ENCODE results near the gene EXOC3L1.

Gene EXOC3L1

DNA sequence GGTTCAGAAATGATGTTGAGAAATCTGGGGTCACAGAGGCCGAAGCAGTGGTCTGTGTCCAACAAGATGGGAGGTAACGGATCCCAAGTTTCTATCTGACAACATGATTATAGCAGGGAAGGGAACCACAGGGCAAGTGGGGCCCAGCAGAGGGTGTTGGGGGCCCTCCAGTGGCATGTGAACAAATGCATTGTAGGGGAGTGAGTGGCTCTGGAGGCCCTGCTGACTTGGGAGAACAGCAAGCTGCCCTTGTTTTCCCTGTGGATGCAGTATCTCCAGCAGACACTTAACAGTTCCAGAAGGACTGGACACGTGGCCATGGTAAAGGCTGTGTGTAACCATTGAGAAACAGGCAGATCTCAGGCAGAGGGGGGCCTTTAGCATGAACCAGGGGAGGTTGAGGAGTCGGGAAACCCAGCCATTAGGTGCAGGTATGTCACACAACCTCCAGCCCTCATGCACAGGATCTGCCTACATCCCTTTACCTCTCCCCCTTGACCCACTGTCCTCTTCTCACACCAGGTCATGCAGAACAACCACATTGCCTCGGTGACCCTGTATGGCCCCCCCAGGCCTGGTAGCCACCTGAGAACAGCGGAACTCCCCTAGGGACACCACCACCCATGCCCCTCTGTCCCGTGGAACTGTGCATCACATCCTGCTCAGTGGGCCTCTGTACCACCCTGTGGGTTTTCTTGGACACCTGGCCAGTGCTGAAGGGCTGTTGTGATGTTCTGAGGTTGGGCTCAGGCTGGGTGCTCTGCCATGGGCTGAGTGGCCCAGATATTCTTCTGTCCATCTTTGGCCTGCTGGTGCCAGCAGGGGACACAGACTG is 43.2 kb downstream of the EXOC3L1 start:
- DNase-seq = no peak

DNA sequence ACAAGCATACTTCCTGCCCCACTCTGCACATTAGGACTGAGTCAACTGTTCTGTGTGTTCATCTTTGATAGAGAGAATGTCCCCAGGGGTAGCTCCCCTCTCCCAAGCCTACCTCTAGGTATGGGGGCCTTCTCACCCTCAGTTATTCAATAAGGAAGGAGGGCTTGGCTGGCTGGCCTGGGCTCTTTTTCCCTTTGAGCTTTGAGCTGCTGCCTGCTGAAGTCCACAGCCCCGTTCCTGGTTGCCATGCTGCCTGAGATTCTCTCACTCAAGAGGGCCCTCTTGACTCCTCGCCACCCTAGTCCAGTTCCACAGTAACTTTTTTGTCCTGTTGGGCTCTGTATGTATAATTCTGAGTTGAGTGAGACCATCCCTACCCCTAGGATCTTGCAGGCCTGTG is 44.2 kb downstream of the EXOC3L1 start:
- no peak for DNase-seq

GRCh38 chr16:67144943-67145342 is 45.0 kb downstream of the EXOC3L1 start:
- no peak for DNase-seq

DNA sequence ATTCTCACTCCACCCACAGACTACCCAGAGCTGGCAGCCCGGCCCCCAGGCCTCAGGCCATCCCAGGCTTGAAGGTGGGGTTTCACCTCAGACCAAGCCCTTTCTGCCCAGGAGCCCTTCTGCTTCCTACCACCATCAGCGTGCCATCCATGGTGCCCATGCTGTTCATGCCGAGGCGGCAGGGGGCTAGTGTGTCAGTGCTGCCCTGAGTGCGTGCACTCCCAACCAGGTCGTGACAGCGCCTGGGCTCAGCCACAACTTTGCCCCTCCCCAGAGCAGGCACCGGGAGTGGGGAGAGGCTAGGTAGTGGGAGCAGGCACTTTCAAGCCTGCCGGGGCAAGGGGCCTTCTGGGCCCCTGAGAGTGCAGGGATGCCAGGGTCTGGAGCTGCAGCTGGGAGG is 47.6 kb downstream of the EXOC3L1 start:
- DNase-seq = no peak

DNA sequence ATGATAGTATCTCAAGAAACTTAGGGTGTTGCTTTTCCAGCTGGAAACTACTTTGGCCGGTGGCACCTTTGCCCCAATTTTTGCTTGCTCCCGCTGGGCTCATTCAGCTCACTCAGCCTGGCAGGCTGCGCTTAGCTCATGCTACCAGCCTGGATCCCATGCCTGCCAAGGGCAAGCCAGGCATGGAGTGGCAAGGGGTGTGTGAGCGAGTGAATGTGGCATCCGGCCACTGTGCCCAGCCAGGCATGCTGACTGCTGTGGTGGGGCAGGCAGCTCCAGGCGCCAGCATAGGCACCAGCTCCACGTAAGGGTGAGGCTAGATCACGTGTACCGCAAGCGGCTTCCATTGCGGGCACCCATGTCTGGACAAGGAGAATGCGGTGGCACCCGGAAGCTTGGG is 48.5 kb downstream of the EXOC3L1 start:
- no peak for DNase-seq

DNA sequence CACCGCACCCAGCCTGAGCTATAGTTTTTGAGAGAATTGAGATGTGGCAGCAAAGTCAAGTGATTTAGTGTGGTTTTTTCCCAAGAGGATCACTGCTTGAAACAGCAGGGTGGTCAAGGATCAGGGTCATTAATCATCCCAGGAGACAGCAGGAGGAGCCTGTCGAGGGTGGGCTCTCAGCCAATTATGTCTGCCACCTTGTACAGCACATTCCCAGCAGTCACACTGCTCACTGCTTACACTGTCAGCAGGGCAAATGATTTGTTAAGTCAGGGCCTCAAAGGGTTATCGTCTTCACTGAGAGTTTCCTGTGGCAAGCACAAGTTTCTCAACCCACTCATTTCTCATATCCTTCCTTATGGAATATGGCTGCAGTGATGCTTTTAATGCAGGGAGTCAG is 52.3 kb downstream of the EXOC3L1 start:
- no peak for DNase-seq

Measured in activated CD4-positive, alpha-beta T cell treated with anti-CD3 and anti-CD28 coated beads for 4 hours (primary cell).